ENCODE results near the gene PREB.
A peak's percentile ranks its signal among the peaks of the same experiment; 100 is the strongest.
"Not testable (repeated sequence)": the region's sequence is repeated elsewhere in the genome, so short reads cannot be mapped to it uniquely, and the experiment has no call there.

The PREB gene

GRCh38 chr2:27125104-27125503 lies 9.3 kb downstream of the PREB start:
- no peak for DNase-seq

GRCh38 chr2:27123302-27124150 lies 10.9 kb downstream of the PREB start, which contains the start of gene ABHD1:
TSS of gene ABHD1 (plus strand) at chr2:27123815. CDS start at chr2:27123949, 134 bp downstream.
- peak; percentile 86 for DNase-seq

DNA sequence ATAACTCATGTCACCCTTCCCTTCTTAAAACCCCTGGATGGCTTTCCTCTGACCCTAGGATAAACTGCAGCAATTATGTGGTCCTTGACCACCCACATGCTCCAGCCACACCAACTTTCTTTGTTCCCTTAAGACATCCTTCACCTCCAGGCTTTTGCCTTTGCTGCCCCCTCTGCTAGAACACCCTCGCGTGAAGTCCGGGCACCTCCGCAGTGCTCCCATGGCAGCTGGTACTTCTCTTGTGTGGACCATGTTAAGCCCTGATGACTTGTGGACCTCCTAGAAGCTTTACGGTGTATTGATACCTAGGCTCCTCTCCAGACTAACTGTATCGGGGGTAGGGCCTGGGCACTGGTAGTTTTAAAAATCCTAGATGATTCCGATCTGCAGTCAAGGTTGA lies 11.6 kb downstream of the PREB start:
- no peak for DNase-seq

- DNase-seq = no peak
Observed at GRCh38 chr2:27121906-27122305, 12.5 kb downstream of the PREB start.

DNA sequence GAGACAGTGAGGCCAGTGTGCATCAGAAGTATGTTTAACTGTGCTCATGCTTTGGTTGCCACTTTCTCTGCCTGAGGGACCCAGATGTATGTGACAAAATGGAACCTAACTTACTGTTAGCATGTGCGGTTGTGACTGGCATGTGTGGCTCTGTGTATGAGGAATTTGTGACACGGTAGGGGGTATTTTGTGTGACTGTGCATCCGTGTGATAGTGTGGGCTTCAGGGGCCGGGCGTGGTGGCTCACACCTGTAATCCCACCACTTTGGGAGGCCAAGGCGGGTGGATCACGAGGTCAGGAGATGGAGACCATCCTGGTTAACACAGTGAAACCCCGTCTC lies 15.1 kb downstream of the PREB start:
- not testable (repeated sequence) for DNase-seq

DNA sequence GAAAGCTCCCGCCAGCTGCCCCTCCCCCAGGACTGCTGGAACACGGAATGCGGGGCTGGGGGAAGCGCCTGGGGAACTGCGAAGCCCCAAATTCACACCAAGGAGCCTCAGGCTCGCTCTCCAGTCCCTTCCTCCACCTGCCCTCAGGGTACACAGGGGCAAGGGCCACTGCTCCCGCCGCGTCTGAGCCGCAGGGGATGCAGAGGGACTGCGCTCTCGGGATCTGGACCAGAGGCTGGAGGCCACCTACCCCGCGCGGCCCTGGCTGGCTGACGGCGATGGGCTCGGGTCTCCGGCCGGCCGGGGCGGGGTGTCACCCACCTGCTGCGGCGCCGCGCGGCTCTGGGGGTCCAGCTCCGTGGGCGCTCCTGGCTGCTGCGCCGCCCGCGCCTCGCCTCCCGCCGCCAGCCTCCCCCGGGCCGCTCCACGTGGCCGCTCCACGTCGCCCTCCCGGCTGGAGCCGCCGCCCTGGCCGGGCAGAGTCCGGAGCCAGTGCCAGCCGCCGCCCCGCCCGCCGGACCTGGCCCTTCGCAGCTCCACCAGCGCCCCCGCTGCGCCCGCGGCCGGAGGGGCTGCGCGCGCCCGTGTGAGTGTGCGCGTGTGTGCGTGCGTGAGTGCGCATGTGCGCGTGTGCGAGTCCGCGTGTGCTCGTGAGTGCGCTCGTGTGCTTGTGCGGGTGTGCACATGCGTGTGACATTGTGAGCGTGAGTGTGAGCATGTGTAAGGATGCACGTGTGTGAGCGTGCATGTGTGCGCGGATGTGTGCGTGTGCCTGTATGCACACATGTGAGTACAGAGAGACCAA lies 15.7 kb downstream of the PREB start, which contains the start of gene CGREF1:
TSS of gene CGREF1 (minus strand) at position 604 of the 805 bp plus-strand sequence. CDS start 14,762 bp downstream, outside the sequence.
- peak; percentile 71 for DNase-seq

DNA sequence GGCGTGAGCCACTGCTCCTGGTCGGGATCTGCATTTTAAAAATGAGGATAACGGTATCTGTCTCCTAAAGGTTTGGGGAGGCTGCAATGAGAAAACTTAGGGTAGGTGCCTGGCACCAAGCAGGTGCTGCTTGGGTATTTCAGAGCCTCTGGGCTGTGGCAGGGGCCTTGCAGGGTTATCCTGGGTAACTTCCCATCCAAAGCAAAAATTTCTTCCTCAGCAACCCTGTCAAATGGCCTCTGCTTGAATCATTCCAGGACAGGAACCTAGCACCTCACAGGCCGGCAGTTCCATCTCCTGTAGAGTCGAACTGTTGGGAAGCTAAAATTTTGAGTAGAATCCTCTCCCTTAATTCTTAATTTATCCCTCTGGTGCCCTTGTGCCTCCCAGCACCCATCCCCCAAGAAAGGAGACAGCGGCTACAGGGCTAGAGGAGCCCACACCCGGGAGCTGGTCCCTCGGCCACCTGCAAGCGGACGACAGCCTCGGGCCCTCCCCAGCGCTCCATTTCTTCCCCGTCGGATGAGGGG lies 16.4 kb downstream of the PREB start:
- no peak for DNase-seq

DNA sequence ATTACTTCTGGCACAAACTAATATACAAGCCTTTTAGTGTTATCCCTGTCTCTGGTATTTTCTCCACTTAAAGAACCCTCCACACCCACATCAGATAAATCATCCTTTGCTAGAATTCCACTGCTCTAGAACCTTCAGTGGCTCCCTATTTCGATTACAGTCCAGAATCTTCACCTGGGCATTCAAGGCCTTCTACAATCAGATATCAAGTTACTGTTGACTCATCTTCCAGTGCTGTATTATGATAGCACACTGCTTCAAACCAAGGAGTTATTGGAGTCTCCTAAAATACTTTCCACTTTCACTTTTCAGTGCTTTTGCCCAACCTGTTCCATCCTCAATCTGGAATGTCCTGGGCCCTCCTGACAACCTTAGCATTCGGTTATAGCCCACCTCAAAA lies 18.9 kb downstream of the PREB start:
- no peak for DNase-seq

- DNase-seq = not testable (repeated sequence)
Observed at GRCh38 chr2:27111392-27112078, 22.9 kb downstream of the PREB start.

DNA sequence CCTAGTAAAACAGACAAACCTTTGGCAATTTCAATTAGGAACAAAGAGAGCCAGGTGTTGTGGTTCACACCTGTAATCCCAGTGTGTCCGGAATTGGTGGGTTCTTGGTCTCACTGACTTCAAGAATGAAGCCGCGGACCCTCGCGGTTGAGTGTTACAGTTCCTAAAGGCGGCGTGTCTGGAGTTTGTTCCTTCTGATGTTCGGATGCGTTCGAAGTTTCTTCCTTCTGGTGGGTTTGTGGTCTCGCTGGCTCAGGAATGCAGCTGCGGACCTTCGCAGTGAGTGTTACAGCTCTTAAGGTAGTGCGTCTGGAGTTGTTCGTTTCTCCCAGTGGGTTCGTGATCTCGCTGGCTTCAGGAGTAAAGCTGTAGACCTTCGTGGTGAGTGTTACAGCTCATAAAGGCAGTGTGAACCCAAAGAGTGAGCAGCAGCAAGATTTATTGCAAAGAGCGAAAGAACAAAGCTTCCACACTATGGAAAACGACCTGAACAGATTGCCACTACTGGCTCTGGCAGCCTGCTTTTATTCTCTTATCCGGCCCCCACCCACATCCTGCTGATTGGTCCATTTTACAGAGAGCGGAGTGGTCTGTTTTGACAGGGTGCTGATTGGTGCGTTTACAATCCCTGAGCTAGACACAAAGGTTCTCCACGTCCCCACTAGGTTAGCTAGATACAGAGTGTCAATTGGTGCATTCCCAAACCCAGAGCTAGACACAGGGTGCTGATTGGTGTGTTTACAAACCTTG lies 23.7 kb downstream of the PREB start:
- not testable (repeated sequence) for DNase-seq

GRCh38 chr2:27109083-27109482 lies 25.4 kb downstream of the PREB start:
- DNase-seq = no peak

DNA sequence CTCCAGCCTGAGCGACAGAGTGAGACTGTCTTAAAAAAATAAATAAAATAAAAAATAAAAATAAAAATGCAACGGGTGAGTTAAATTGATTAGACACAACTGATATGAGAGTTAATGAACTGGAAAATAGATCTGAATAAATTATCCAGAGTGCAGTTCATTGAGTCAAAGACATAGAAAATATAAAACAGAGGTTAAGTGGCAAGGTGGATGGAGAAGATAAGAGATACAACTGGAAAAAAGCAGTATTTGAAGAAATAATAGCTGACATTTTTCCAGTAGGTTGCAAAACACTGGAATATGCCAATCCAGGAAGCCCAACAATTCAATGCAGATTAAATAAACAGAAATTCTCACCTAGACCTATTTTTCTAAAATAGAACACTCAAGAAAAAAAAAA lies 26.2 kb downstream of the PREB start:
- no peak for DNase-seq

GRCh38 chr2:27105981-27106380 lies 28.5 kb downstream of the PREB start:
- no peak for DNase-seq

DNA sequence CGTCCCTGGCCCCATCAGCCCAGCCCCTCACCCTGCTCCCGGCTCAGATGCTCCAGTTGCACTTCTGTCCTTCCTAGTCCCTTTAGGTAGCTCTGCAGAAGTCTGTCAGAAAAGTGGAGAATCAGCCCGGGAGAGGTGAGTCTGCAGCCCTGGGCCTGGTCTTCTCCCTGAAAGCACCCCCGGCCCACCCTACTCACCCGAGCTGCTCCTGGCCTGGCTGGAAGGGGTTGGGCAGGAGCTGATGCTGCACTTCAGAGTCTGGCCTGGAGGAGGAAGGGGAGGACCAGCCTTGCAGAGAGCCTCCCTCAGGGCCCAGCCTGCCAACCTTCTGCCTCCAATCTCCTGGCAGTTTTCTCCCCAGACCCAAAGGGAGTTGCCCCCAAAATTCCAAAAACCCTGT lies 32.1 kb downstream of the PREB start:
- no peak for DNase-seq

- DNase-seq = no peak
Observed at GRCh38 chr2:27100036-27100435, 34.4 kb downstream of the PREB start.

GRCh38 chr2:27099334-27099955 lies 35.0 kb downstream of the PREB start:
- no peak for DNase-seq

DNA sequence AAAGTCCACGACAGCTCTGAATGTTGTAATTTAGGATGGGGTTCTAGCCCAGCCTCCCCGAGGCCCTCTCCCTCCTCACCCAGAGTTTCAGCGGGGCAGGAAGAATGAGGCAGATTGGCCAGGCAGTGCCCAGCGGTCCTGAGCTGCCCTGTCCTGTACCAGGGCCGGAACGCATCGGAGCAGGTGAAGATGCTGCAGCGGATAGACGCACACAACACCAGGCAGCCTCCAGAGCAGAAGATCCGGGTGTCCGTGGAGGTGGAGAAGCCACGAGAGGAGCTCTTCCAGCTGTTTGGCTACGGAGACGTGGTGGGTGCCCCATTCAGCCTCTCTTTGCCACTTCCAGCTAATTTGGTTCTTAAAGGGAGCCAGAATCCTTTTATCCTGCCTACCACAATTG lies 37.1 kb downstream of the PREB start:
- no peak for DNase-seq

DNA sequence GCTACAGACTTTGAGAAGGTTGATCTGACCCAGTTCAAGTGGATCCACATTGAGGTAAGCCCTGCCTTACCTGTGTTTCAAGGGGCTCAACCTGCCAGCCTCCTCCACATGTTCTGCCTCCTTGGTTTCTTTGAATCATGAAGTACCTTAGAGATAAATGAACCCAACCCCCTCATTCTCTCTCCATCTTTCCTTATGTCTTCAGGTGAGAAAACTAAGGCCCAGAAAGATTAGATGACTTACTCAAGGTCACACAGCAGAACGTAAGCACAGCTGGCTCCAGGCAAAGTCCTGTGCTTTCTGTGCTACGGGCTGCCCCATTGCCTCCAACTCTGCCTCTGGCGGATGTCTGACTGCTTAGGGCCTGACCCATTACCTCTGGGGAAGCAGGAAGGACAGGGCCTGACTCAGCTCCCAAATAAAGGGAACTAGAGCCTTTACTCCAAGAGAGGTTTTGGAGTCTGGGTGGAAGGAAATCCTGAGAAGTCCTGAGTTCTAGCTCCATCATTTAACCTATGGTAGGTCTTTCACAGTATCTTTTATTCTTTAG lies 37.6 kb downstream of the PREB start:
- no peak for DNase-seq

GRCh38 chr2:27095745-27096651 lies 38.4 kb downstream of the PREB start:
- peak; percentile 73 for DNase-seq

- DNase-seq = no peak
Observed at GRCh38 chr2:27095427-27095744, 39.0 kb downstream of the PREB start.
